Activated naive CD4-positive, alpha-beta T cell treated with anti-CD3 and anti-CD28 coated beads, Interleukin-2, amount 50 U/mL, for 16 hours (primary cell): Measurements from ENCODE around the gene FGF14.

ENCODE experiments used
- DNase-seq: peaks from one replicate; pipeline ENCODE4 v3.0.0-alpha.2; 2020

Gene FGF14

GRCh38 chr13:102401766-102402165 is at the start of gene FGF14:
TSS of gene FGF14 (minus strand) at chr13:102402048.
- DNase-seq: no peak

- DNase-seq: no peak
Measured at GRCh38 chr13:102443249-102443648, 41.4 kb upstream of the FGF14 start.

GRCh38 chr13:102441085-102441484 is 39.2 kb upstream of the FGF14 start:
- no peak for DNase-seq

GRCh38 chr13:102440259-102440936 is 38.5 kb upstream of the FGF14 start:
- no peak for DNase-seq

GRCh38 chr13:102422690-102423089 is 20.8 kb upstream of the FGF14 start:
- no peak for DNase-seq

GRCh38 chr13:102405499-102406100 is 3.8 kb upstream of the FGF14 start:
- DNase-seq: no peak

- peak; percentile 32 for DNase-seq
Measured at GRCh38 chr13:102402290-102402689, 442 bp upstream of the FGF14 start.

GRCh38 chr13:102401265-102401664 is 583 bp downstream of the FGF14 start:
- DNase-seq: no peak

- no peak for DNase-seq
Measured at GRCh38 chr13:102400675-102401145, 1.1 kb downstream of the FGF14 start.

- peak; percentile 17 for DNase-seq
Measured at GRCh38 chr13:102399791-102400674, 1.8 kb downstream of the FGF14 start.

- DNase-seq: no peak
Measured at GRCh38 chr13:102395939-102396338, 5.9 kb downstream of the FGF14 start.

- no peak for DNase-seq
Measured at GRCh38 chr13:102395174-102395573, 6.7 kb downstream of the FGF14 start.

GRCh38 chr13:102394158-102395053 is 7.4 kb downstream of the FGF14 start:
- DNase-seq: peak; percentile 96

- DNase-seq: peak; percentile 19
Measured at GRCh38 chr13:102392481-102393209, 9.2 kb downstream of the FGF14 start.

- no peak for DNase-seq
Measured at GRCh38 chr13:102386461-102386860, 15.4 kb downstream of the FGF14 start.

- no peak for DNase-seq
Measured at GRCh38 chr13:102380012-102380411, 21.8 kb downstream of the FGF14 start.

GRCh38 chr13:102376318-102376717 is 25.5 kb downstream of the FGF14 start:
- no peak for DNase-seq

GRCh38 chr13:102374726-102375125 is 27.1 kb downstream of the FGF14 start:
- DNase-seq: no peak

- no peak for DNase-seq
Measured at GRCh38 chr13:102374233-102374632, 27.6 kb downstream of the FGF14 start.

GRCh38 chr13:102373221-102373620 is 28.6 kb downstream of the FGF14 start:
- DNase-seq: no peak

GRCh38 chr13:102369302-102369701 is 32.5 kb downstream of the FGF14 start:
- no peak for DNase-seq

- DNase-seq: no peak
Measured at GRCh38 chr13:102367836-102368235, 34.0 kb downstream of the FGF14 start.
